Measurements from ENCODE around the gene SARDH. TPM values are rescaled to one million over a fixed set of nuclear protein-coding genes. Genes with fewer than 3 reads are reported as not detected.

Gene SARDH
- total and polyA plus RNA-seq, 4 experiments from 2014 or later, result 2.5 to 19.3 (median 11.4) TPM

DNA sequence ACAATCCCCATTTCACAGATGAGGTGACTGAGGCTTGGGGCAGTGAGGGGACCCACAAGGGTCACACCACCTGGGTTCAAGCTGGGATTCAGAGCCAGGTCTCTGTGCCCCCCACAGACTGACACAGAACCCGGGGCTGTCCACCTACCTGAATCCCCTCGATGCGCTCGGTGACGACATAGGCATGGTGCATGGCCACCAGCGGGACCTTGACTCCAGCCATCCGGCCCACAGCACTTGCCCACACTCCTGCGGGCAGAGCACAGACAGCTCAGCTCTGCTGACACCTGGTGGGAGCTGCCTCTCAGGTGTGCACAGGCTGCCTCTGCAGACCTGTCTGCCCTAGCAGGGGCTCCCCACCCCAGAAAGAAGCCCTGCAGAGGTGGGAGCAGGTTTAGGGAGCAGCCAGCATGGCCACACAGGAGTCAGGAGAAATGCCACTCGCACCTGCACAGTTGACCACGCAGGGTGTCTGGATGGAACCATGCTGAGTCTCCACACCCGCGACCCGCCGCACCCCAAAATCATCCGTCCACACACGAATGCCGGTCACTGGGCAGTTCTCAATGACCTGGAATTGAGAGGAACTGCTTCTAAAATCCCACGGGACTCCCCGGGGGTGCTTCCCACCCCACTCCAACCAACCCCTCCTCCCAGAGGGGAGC, 8.4 kb downstream of the SARDH start:
- peak overlapping the region in 1 of 7 donors; percentile 4 for H3K27ac Mint-ChIP-seq
- H3K4me3 Mint-ChIP-seq, result no peak overlapping the region
- no peaks in the 10 kb centered on the region for H3K36me3 Mint-ChIP-seq
- H3K9me3 ChIP-seq (ENCODE audit: control insufficient read depth in 1 of 2, low read length in 2 of 2), result no peaks in the 10 kb centered on the region
- intact Hi-C loops (cut with micrococcal nuclease), result no loop called here
- no peak overlapping the region for H3K4me3 ChIP-seq (ENCODE audit: low read length in 2 of 2)
- no peak overlapping the region for H3K27ac ChIP-seq (ENCODE audit: low read depth, low read length)
- no peaks in the 10 kb centered on the region for H3K27me3 ChIP-seq (ENCODE audit: insufficient read depth, low read length)
- no peaks in the 10 kb centered on the region for H3K36me3 ChIP-seq (ENCODE audit: insufficient read depth, low read length)
- DNase-seq, result no peak
- H3K4me1 ChIP-seq (ENCODE audit: insufficient read depth, low read length), result peaks cover 10% of the 10 kb centered on the region
- H3K4me1 Mint-ChIP-seq, result peaks cover 7 to 9% (median 8%) of the 10 kb centered on the region in 4 donors
- no peaks in the 10 kb centered on the region for H3K9me3 Mint-ChIP-seq
- peaks cover 1 to 8% of the 10 kb centered on the region in 2 donors for H3K27me3 Mint-ChIP-seq
- ChIA-PET POLR2A (ENCODE audit: partially characterized antibody) (no interaction called here), CTCF (ENCODE audit: partially characterized antibody) (interaction anchor here (1.9 kb wide), 1 partner anchor 76 kb away, joined by 3 read pairs; no protein-coding TSS in a partner anchor)

DNA sequence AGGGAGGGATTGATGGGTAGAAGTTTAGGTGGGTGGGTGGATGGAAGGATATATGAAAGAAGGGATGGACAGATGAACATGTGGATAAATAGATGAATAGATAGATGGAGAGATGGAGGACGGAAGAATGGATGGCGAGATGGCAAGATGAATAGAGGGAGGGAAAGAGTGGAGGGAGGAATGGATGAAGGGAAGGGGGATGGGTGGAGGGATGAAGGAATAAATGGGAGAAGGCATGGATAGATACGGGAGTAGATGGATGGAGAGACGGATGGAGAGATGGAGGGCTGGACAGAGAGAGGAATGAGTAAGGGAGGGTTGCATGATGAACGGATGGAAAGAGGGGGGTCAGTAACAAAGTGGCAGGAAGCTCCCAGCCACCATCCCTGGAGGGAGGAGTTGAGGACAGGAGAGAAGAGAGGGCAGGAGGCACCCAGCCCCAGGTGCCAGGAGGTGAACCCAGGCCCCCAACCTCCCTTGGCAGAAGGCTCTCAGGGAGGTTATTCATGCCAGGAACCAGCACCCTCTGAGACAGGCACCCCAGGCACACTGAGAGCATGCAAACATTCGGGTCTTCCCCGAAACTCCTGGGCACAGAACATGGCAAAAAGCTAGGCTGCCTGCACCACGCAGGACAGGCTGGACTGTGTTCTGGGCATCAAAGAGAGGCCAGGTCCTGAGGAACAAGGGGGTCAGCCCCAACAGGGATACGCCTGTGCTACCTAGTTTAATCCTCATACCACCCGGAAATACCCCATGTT, 9.1 kb downstream of the SARDH start:
- H3K4me3 ChIP-seq (ENCODE audit: low read length in 2 of 2), result no peak overlapping the region
- no peak overlapping the region for H3K4me3 Mint-ChIP-seq
- intact Hi-C loops (cut with micrococcal nuclease), result no loop called here

DNA sequence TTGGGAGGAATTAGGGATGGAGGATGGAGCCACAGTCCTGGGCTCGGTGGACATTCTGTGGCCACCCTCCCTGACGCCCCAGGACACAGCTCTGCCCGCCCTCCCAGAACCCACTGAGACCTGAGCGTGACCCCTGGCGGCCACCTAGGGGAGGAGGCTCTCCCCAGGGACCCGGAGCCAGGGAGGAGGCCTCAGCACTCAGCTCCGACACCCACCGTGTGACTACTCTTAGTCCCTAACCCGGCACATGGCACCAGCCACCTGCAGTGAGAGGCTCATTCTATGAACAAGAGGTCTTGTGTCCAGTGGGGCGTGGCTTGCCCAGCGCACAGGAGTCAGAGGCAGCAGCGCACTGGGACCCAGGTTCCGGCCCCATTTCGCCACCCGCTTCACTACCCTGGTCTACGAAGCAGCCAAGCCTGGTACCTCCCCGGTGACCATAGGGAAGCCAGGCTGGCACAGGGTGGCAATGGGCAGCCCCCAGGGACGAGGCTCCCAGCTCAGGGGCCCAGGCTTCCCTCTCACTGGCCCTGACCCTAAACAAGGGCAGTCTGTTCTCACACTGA, 10.2 kb downstream of the SARDH start:
- Histone ChIP-seq H3K4me3 (ENCODE audit: low read length in 2 of 2) (no peak overlapping the region), H3K9me3 (ENCODE audit: control insufficient read depth in 1 of 2, low read length in 2 of 2) (no peaks in the 10 kb centered on the region), H3K4me1 (ENCODE audit: insufficient read depth, low read length) (peaks cover 10% of the 10 kb centered on the region), H3K27ac (ENCODE audit: low read depth, low read length) (no peak overlapping the region), H3K27me3 (ENCODE audit: insufficient read depth, low read length) (no peaks in the 10 kb centered on the region), H3K36me3 (ENCODE audit: insufficient read depth, low read length) (no peaks in the 10 kb centered on the region)
- DNase-seq, result no peak
- ChIA-PET POLR2A (ENCODE audit: partially characterized antibody) (interaction anchor here (0.8 to 1.9 kb wide), 5 partner anchors 9 to 70 kb away, joined by 3 to 7 read pairs (median 3); partner anchors contain the start of gene SARDH), CTCF (ENCODE audit: partially characterized antibody) (interaction anchor here (0.6 to 4.1 kb wide), 8 partner anchors 11 to 1202 kb away, joined by 3 to 19 read pairs (median 8); partner anchors contain the start of gene SARDH)
- Mint-ChIP-seq H3K9me3 (no peaks in the 10 kb centered on the region), H3K27me3 (peaks cover 1 to 8% of the 10 kb centered on the region in 2 donors), H3K36me3 (no peaks in the 10 kb centered on the region), H3K27ac (peak overlapping the region in 1 of 7 donors; percentile 23), H3K4me3 (no peak overlapping the region), H3K4me1 (peaks cover 7 to 9% (median 8%) of the 10 kb centered on the region in 4 donors)
- intact Hi-C loops (cut with micrococcal nuclease), result no loop called here

More for the DNA sequence above, 9.1 kb downstream of the SARDH start:
- ChIA-PET CTCF (ENCODE audit: partially characterized antibody) (interaction anchor here (1.9 to 4.1 kb wide), 3 partner anchors 10 to 75 kb away, joined by 3 to 19 read pairs (median 10); partner anchors contain the start of gene SARDH), POLR2A (ENCODE audit: partially characterized antibody) (no interaction called here)
- peaks cover 1 to 8% of the 10 kb centered on the region in 2 donors for H3K27me3 Mint-ChIP-seq
- no peaks in the 10 kb centered on the region for H3K36me3 ChIP-seq (ENCODE audit: insufficient read depth, low read length)
- H3K27ac Mint-ChIP-seq, result no peak overlapping the region
- peaks cover 7 to 9% (median 8%) of the 10 kb centered on the region in 4 donors for H3K4me1 Mint-ChIP-seq
- H3K9me3 Mint-ChIP-seq, result no peaks in the 10 kb centered on the region
- H3K36me3 Mint-ChIP-seq, result no peaks in the 10 kb centered on the region
- no peak overlapping the region for H3K27ac ChIP-seq (ENCODE audit: low read depth, low read length)
- no peak for DNase-seq
- H3K9me3 ChIP-seq (ENCODE audit: control insufficient read depth in 1 of 2, low read length in 2 of 2), result no peaks in the 10 kb centered on the region
- H3K27me3 ChIP-seq (ENCODE audit: insufficient read depth, low read length), result no peaks in the 10 kb centered on the region
- H3K4me1 ChIP-seq (ENCODE audit: insufficient read depth, low read length), result peaks cover 10% of the 10 kb centered on the region

DNA sequence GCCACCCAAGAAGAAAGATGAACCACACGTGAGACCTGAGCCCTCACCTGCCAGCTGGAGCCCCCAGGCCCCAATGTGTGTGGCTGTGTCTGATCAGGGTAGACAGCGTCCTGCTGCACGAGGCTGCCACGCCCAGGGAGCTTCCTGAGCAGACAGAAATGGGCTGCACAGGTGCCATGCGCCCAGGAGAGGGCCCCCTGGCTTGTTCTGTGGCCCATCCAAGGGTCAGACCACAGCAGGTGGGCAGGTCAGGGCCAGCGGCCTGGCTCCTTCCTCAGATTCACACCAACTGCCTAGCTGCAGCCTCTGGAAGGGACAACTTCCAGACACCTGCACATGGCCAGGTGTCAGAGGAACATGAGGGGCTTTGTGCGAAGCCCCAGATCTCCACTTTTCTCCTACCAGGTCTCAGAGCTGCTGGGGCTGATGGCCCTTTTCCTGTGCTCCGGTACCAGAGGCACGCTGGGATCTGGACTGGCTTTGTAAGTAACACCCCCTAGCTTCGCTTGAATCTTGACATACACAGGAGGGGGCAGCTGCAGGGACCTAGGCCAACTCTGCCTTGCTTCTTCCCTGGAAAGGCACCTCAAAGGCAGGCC, 10.8 kb downstream of the SARDH start:
- Histone ChIP-seq H3K9me3 (ENCODE audit: control insufficient read depth in 1 of 2, low read length in 2 of 2) (no peaks in the 10 kb centered on the region), H3K4me3 (ENCODE audit: low read length in 2 of 2) (no peak overlapping the region), H3K36me3 (ENCODE audit: insufficient read depth, low read length) (no peaks in the 10 kb centered on the region), H3K4me1 (ENCODE audit: insufficient read depth, low read length) (peaks cover 10% of the 10 kb centered on the region), H3K27ac (ENCODE audit: low read depth, low read length) (no peak overlapping the region), H3K27me3 (ENCODE audit: insufficient read depth, low read length) (no peaks in the 10 kb centered on the region)
- Mint-ChIP-seq H3K27me3 (peaks cover 1 to 8% of the 10 kb centered on the region in 2 donors), H3K9me3 (no peaks in the 10 kb centered on the region), H3K4me3 (no peak overlapping the region), H3K27ac (peak overlapping the region in 1 of 7 donors; percentile 23), H3K36me3 (no peaks in the 10 kb centered on the region), H3K4me1 (peaks cover 7 to 9% (median 8%) of the 10 kb centered on the region in 4 donors)
- ChIA-PET POLR2A (ENCODE audit: partially characterized antibody) (interaction anchor here (0.8 to 1.9 kb wide), 7 partner anchors 10 to 193 kb away, joined by 3 to 7 read pairs (median 3); partner anchors contain the start of genes ADAMTSL2 and SARDH), CTCF (ENCODE audit: partially characterized antibody) (interaction anchor here (0.6 to 4.1 kb wide), 15 partner anchors 9 to 1202 kb away, joined by 3 to 19 read pairs (median 4); partner anchors contain the start of gene SARDH)
- DNase-seq, result no peak
- intact Hi-C loops (cut with micrococcal nuclease), result no loop called here

DNA sequence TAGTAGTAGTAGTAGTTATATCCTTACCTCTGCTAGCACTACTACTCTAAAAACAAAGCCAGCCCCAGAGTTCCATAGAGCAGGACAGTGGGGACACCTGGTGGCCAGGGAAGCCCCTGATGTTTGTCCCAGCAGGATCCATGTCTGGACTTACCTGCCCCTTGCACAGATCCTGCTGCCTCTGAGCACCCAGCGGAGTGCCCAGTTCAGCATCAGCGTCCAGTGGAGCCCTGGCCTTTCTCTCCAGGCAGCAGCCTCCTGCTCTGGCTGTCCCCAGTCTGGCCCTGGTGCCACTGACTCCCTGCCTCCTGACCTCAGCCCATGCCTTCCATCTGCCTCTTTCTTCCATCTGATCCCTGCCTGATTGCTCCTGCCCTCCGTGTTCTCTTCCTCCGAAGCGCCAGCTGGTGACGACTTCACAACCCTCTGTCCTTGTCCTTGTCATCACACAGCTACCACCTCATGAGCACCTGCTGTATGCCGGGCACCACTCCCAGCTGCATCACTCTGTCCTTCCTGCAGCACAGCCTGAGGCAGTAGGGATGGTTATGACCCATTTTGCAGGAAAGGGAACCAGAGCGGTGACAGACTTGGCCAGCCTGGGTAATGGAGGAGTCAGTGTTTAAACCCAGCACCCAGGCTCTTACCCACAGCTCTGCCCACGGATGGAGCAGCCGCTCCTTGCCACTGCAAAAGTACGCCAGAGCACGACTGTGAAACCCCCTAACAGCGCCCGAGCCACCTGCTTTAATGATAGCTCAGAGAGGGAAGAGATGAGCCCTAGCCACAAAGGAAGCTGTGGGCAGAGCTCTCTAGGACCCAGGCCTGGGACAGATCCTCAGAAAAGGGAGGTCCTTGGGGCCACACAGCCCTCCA, 11.5 kb downstream of the SARDH start:
- H3K36me3 Mint-ChIP-seq, result no peaks in the 10 kb centered on the region
- H3K27ac ChIP-seq (ENCODE audit: low read depth, low read length), result no peak overlapping the region
- H3K27me3 Mint-ChIP-seq, result peaks cover 1 to 8% of the 10 kb centered on the region in 2 donors
- H3K36me3 ChIP-seq (ENCODE audit: insufficient read depth, low read length), result no peaks in the 10 kb centered on the region
- DNase-seq, result peak; percentile 57 to 70 (median 59)
- intact Hi-C loops (cut with micrococcal nuclease), result loop anchor here (1.0 kb wide), 4 partner anchors 70 to 137 kb away; no protein-coding TSS in a partner anchor
- POLR2A ChIA-PET (ENCODE audit: partially characterized antibody), result interaction anchor here (0.8 to 1.9 kb wide), 7 partner anchors 10 to 192 kb away, joined by 3 to 7 read pairs (median 3); partner anchors contain the start of genes ADAMTSL2 and SARDH
- H3K27me3 ChIP-seq (ENCODE audit: insufficient read depth, low read length), result no peaks in the 10 kb centered on the region
- CTCF ChIA-PET (ENCODE audit: partially characterized antibody), result interaction anchor here (0.7 to 4.1 kb wide), 13 partner anchors 10 to 267 kb away, joined by 3 to 19 read pairs (median 4); partner anchors contain the start of gene SARDH
- H3K4me1 Mint-ChIP-seq, result peaks cover 7 to 9% (median 8%) of the 10 kb centered on the region in 4 donors
- H3K9me3 ChIP-seq (ENCODE audit: control insufficient read depth in 1 of 2, low read length in 2 of 2), result no peaks in the 10 kb centered on the region
- H3K27ac Mint-ChIP-seq, result peak overlapping the region in 5 of 7 donors; percentile 19 to 81 (median 46)
- H3K4me1 ChIP-seq (ENCODE audit: insufficient read depth, low read length), result peaks cover 10% of the 10 kb centered on the region
- no peaks in the 10 kb centered on the region for H3K9me3 Mint-ChIP-seq
- H3K4me3 Mint-ChIP-seq, result peak overlapping the region in 2 of 8 donors; percentile 18 to 47
- no peak overlapping the region for H3K4me3 ChIP-seq (ENCODE audit: low read length in 2 of 2)

DNA sequence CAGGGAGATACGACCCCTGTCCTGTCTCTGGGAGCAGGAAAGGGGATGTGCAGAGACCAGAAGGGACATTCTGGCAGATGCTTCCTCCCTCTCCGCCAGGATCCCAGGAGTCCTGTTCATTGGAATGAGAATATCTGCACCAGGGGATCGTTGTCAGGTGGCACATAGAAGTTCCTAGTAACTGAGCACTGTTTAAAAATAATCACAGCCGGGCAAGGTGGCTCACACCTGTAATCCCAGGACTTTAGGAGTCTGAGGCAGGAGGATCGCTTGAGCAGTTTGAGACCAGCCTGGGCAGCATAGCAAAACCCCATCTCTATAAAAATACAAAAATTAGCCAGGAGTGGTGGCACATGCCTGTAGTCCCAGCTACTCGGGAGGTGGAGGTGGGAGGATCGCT, 12.3 kb downstream of the SARDH start:
- Histone ChIP-seq H3K27me3 (ENCODE audit: insufficient read depth, low read length) (no peaks in the 10 kb centered on the region), H3K36me3 (ENCODE audit: insufficient read depth, low read length) (no peaks in the 10 kb centered on the region), H3K9me3 (ENCODE audit: control insufficient read depth in 1 of 2, low read length in 2 of 2) (no peaks in the 10 kb centered on the region), H3K27ac (ENCODE audit: low read depth, low read length) (no peak overlapping the region), H3K4me1 (ENCODE audit: insufficient read depth, low read length) (peaks cover 10% of the 10 kb centered on the region), H3K4me3 (ENCODE audit: low read length in 2 of 2) (no peak overlapping the region)
- CTCF ChIA-PET (ENCODE audit: partially characterized antibody), result interaction anchor here (1.1 to 4.1 kb wide), 7 partner anchors 11 to 136 kb away, joined by 3 to 19 read pairs (median 4); no protein-coding TSS in a partner anchor
- Mint-ChIP-seq H3K27ac (no peak overlapping the region), H3K36me3 (no peaks in the 10 kb centered on the region), H3K4me3 (no peak overlapping the region), H3K27me3 (peaks cover 1 to 12% of the 10 kb centered on the region in 2 donors), H3K9me3 (peaks cover 0 to under 1% (median 0%) of the 10 kb centered on the region in 8 donors), H3K4me1 (peaks cover 8 to 9% (median 9%) of the 10 kb centered on the region in 4 donors)
- POLR2A ChIA-PET (ENCODE audit: partially characterized antibody), result interaction anchor here (1.2 to 1.5 kb wide), 2 partner anchors 49 to 192 kb away, joined by 3 to 4 read pairs; partner anchors contain the start of gene ADAMTSL2
- no peak for DNase-seq
- intact Hi-C loops (cut with micrococcal nuclease), result loop anchor here (1.0 kb wide), 4 partner anchors 70 to 137 kb away; no protein-coding TSS in a partner anchor
